Measurements from ENCODE around the gene FOXD3.
A peak's percentile ranks its signal among the peaks of the same experiment; 100 is the strongest.

FOXD3 gene

GRCh38 chr1:63367215-63368103, 45.1 kb downstream of the FOXD3 start, which contains the start of gene ALG6:
Gene ALG6, plus strand, starts transcription at chr1:63367627. Its CDS starts 3,351 bp downstream, at chr1:63370978.
- no peaks in the 10 kb centered on the region for H3K36me3 ChIP-seq (ENCODE audit: insufficient read depth, low read length)
- H3K4me1 ChIP-seq (ENCODE audit: insufficient read depth, low read length), result peaks cover 4% of the 10 kb centered on the region
- peak within 1 kb of the TSS; percentile 80 for H3K27ac ChIP-seq (ENCODE audit: low read depth, low read length)
- H3K9me3 ChIP-seq (ENCODE audit: low read length), result no peaks in the 10 kb centered on the region
- no peaks in the 10 kb centered on the region for H3K27me3 ChIP-seq (ENCODE audit: control insufficient read depth in 1 of 2, insufficient read depth in 2 of 2, low read length in 2 of 2)
- H3K4me3 ChIP-seq (ENCODE audit: low read depth in 1 of 2, low read length in 2 of 2), result peak within 1 kb of the TSS; percentile 88 to 97
- H3K9ac ChIP-seq (ENCODE audit: low read length), result peak within 1 kb of the TSS; percentile 85

- H3K27me3 ChIP-seq (ENCODE audit: control insufficient read depth in 1 of 2, insufficient read depth in 2 of 2, low read length in 2 of 2), result no peaks in the 10 kb centered on the region
- H3K36me3 ChIP-seq (ENCODE audit: insufficient read depth, low read length), result no peaks in the 10 kb centered on the region
- H3K4me3 ChIP-seq (ENCODE audit: low read depth in 1 of 2, low read length in 2 of 2), result peak overlapping the region; percentile 88 to 97
- H3K4me1 ChIP-seq (ENCODE audit: insufficient read depth, low read length), result peaks cover 4% of the 10 kb centered on the region
- H3K27ac ChIP-seq (ENCODE audit: low read depth, low read length), result peak overlapping the region; percentile 80
- peak overlapping the region; percentile 85 for H3K9ac ChIP-seq (ENCODE audit: low read length)
- H3K9me3 ChIP-seq (ENCODE audit: low read length), result no peaks in the 10 kb centered on the region
Observed at GRCh38 chr1:63368131-63368530, 45.8 kb downstream of the FOXD3 start.

Data from muscle layer of colon (tissue), 2 donors.